ENCODE measurements around the gene GNG12. TPM values are rescaled to one million over a fixed set of nuclear protein-coding genes. Genes with fewer than 3 reads are reported as not detected.

Gene GNG12
- total RNA-seq, 1 experiment from 2014 or later = 14.3 TPM

DNA sequence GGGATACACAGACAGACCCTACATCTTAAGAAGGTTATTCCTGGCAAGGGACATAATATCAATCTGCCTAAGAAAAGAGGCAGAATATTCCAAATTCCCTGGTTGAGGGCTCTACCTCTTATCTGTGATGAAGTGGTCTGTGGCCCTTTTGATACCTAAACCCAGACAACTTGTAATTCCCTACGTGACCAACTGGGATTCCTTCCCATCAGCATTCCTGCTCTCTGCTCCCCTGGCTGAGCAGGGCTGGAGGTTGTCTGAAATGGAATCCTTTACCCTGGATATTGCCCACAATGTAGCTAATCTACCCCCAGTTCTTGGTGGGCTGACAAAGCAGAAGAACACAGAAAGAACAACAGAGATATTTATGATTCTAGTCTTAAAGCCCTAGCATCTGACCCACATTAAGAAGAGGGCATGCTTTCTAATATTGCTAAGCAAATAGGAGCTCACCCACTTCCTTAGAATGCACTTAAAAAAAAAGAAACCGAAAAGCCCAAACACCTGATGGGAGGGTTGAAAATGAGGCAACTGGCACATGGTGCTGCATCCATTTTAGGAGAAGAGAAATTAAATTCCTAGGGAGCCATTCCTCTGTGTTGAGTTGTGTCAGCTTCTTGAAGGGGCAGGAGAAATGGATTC, 111.5 kb downstream of the GNG12 start:
- peaks cover 8 to 13% of the 10 kb centered on the region in 2 experiments for H3K4me1 Mint-ChIP-seq
- H3K36me3 Mint-ChIP-seq (ENCODE audit: insufficient read depth in 1 of 3, low read depth in 3 of 3) = no peaks in the 10 kb centered on the region
- TF ChIP-seq, protein P1, sequence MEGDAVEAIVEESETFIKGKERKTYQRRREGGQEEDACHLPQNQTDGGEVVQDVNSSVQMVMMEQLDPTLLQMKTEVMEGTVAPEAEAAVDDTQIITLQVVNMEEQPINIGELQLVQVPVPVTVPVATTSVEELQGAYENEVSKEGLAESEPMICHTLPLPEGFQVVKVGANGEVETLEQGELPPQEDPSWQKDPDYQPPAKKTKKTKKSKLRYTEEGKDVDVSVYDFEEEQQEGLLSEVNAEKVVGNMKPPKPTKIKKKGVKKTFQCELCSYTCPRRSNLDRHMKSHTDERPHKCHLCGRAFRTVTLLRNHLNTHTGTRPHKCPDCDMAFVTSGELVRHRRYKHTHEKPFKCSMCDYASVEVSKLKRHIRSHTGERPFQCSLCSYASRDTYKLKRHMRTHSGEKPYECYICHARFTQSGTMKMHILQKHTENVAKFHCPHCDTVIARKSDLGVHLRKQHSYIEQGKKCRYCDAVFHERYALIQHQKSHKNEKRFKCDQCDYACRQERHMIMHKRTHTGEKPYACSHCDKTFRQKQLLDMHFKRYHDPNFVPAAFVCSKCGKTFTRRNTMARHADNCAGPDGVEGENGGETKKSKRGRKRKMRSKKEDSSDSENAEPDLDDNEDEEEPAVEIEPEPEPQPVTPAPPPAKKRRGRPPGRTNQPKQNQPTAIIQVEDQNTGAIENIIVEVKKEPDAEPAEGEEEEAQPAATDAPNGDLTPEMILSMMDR (conservative IDR thresholded peaks at IDR 0.05) = no peak
- Histone ChIP-seq H2AFZ (ENCODE audit: low read length) (no peak overlapping the region), H3K4ac (ENCODE audit: low read depth, low read length) (no peak overlapping the region), H3K56ac (ENCODE audit: insufficient read length, low read depth, low read length) (no peak overlapping the region), H3K23ac (ENCODE audit: insufficient read length, low read depth, low read length) (no peak overlapping the region), H4K8ac (replicated peaks; ENCODE audit: insufficient read length, low read depth, low read length) (no peak overlapping the region), H3K18ac (ENCODE audit: insufficient read length, low read depth, low read length) (no peak overlapping the region), H3K27ac (ENCODE audit: insufficient read length, low read depth, low read length) (no peak overlapping the region), H3K9ac (ENCODE audit: extremely low read depth, insufficient read length, low read length) (no peak overlapping the region), H4K20me1 (ENCODE audit: control insufficient read depth, insufficient read depth, insufficient read length) (no peaks in the 10 kb centered on the region), H2BK20ac (ENCODE audit: low read depth, low read length, poor library complexity, severe bottlenecking) (no peak overlapping the region), H3K27me3 (ENCODE audit: insufficient read depth, low read length) (no peaks in the 10 kb centered on the region), H2BK12ac (ENCODE audit: insufficient read length, low read depth, low read length) (no peak overlapping the region), H3K14ac (ENCODE audit: insufficient read depth, low read length) (no peak overlapping the region), H3K79me2 (ENCODE audit: insufficient read depth, low read length) (no peaks in the 10 kb centered on the region), H3K9me3 (ENCODE audit: control insufficient read depth, low read depth, low read length) (no peaks in the 10 kb centered on the region), H3T11ph (ENCODE audit: low read length) (no peak overlapping the region), H3K4me2 (ENCODE audit: insufficient read depth, insufficient read length, low read length) (no peak overlapping the region), H2BK15ac (ENCODE audit: low read depth, low read length) (no peak overlapping the region), H3K4me1 (ENCODE audit: insufficient read depth, low read length) (peaks cover 5% of the 10 kb centered on the region), H3K23me2 (ENCODE audit: insufficient read length, low read depth, low read length, poor library complexity, severe bottlenecking) (no peaks in the 10 kb centered on the region), H2AK5ac (ENCODE audit: insufficient read length, low read length) (no peak overlapping the region), H2BK120ac (ENCODE audit: low read depth, low read length, poor library complexity, severe bottlenecking) (no peak overlapping the region), H4K91ac (ENCODE audit: insufficient read length, low read depth, low read length) (no peak overlapping the region), H3K79me1 (ENCODE audit: insufficient read depth, low read depth, low read length, poor library complexity, severe bottlenecking) (no peaks in the 10 kb centered on the region), H4K5ac (ENCODE audit: insufficient read length, low read depth, low read length) (no peak overlapping the region), H2BK5ac (ENCODE audit: insufficient read length, low read length) (no peak overlapping the region)
- no peaks in the 10 kb centered on the region for H3K9me3 Mint-ChIP-seq
- H3K27ac Mint-ChIP-seq = no peak overlapping the region
- no peaks in the 10 kb centered on the region for H3K27me3 Mint-ChIP-seq (ENCODE audit: low read depth)
- H3K4me3 Mint-ChIP-seq = no peak overlapping the region
- no peak for DNase-seq
- WGBS (ENCODE audit: extremely low coverage, insufficient read length, low lambda C conversion rate) = no CpG with 5 or more reads among the region's 2 CpGs

Data from H9 (cell line).